Right atrium auricular region (tissue), 2 donors: ENCODE data around the gene HOXA7. TPM values are rescaled to one million over a fixed set of nuclear protein-coding genes. Genes with fewer than 3 reads are reported as not detected.

Source experiments
- DNase-seq: peaks from one replicate; pipeline ENCODE4 v3.0.0-alpha.2; 2019; ENCODE audit warnings: low spot score
- H3K27ac ChIP-seq, 2 donors: fragments of 200-600 bp; sonication (generic); 1 replicate in 1 of 2; 2 replicates in 1 of 2; pipeline ENCODE4 v1.5.1; 2016 to 2019
- H3K27me3 ChIP-seq, 2 donors: fragments of 200-600 bp; sonication (generic); one replicate each; pipeline versions ENCODE4 v1.5.1 to v1.6.0; 2017 to 2019
- H3K36me3 ChIP-seq: fragments of 200-600 bp; sonication (generic); one replicate; pipeline ENCODE4 v1.5.1; 2016
- H3K4me1 ChIP-seq, 2 donors: fragments of 200-600 bp; sonication (generic); one replicate each; pipeline versions ENCODE4 v1.5.1 to v1.6.0; 2017 to 2019
- H3K4me3 ChIP-seq, 2 donors: fragments of 200-600 bp; sonication (generic); 1 replicate in 1 of 2; 2 replicates in 1 of 2; pipeline ENCODE4 v1.5.1; 2017 to 2019; ENCODE audit warnings: mild to moderate bottlenecking in 1 of 2, moderate library complexity in 1 of 2
- H3K9me3 ChIP-seq, 2 donors: fragments of 200-600 bp; sonication (generic); one replicate each; pipeline ENCODE4 v1.5.1; 2019
- total RNA-seq, 2 donors: library from RNA; depleted of rRNA; stranded (reverse); fragments of >200 nt; gene quantifications; one replicate each; pipeline ENCODE4 v1.1.0, GENCODE V29; 2016
- TF ChIP-seq, protein P1 (sequence below), 2 donors: fragments of 200-600 bp; sonication (generic); IDR thresholded peaks; one replicate each; pipeline ENCODE4 v1.5.1; 2019; ENCODE audit warnings: antibody characterized with exemption in 2 of 2

The HOXA7 gene
- total RNA-seq, 2 donors from 2014 or later: not detected

DNA sequence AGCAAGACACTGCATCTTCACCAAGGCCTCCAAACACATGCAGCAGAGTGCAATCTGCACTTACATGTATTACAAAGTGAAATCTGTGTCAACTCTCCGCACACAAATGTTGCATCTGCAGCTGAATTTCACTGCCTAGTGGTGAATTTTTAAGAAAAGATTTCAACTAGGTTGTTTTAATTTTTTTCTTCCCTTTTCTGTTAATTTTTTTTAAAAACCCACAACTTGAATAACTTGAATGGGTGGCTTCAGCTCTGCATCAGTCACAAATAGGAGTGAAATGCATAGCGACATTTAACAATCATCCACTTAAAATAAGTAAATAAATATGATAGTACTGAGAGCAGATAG is 37.5 kb upstream of the HOXA7 start:
- DNase-seq: no peak
- Histone ChIP-seq H3K4me1 (peaks cover 0 to 30% of the 10 kb centered on the region in 2 donors), H3K27ac (no peak overlapping the region), H3K9me3 (no peaks in the 10 kb centered on the region), H3K4me3 (no peak overlapping the region), H3K27me3 (peaks cover 78 to 89% of the 10 kb centered on the region in 2 donors), H3K36me3 (no peaks in the 10 kb centered on the region)
- TF ChIP-seq, protein P1, sequence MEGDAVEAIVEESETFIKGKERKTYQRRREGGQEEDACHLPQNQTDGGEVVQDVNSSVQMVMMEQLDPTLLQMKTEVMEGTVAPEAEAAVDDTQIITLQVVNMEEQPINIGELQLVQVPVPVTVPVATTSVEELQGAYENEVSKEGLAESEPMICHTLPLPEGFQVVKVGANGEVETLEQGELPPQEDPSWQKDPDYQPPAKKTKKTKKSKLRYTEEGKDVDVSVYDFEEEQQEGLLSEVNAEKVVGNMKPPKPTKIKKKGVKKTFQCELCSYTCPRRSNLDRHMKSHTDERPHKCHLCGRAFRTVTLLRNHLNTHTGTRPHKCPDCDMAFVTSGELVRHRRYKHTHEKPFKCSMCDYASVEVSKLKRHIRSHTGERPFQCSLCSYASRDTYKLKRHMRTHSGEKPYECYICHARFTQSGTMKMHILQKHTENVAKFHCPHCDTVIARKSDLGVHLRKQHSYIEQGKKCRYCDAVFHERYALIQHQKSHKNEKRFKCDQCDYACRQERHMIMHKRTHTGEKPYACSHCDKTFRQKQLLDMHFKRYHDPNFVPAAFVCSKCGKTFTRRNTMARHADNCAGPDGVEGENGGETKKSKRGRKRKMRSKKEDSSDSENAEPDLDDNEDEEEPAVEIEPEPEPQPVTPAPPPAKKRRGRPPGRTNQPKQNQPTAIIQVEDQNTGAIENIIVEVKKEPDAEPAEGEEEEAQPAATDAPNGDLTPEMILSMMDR (IDR thresholded peaks at IDR 0.05): no peak

DNA sequence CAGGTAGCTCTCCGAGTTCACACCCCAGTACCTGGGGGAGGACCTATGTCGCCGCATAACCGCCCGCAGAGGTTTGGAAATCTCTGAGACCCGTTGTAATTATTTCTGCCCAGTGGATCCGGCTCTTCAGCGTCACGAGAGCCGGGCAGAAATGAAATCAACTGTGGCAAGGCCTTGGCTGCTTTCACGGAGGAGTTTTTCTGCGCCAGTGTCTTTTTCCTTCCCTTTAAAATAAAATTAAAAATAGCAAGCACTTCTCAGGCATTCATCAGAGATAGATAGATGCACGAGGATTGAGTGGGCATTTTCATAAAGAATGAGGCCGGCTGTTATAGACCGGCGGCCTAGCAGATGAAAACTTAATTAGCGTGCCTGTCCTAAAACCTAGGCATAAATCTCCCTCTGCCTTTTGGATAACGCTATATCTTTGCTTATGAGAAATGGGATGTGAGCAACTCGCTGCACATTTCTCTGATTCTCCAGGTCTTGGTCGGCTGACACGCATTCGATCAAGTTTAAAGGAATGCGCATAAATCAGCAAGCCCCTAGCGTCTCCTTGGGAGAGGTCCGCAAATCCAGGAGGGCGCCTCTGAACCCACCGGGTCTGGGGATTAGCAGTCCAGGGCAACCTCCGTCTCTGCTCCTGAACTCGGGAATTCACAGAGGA is 37.0 kb upstream of the HOXA7 start:
- Histone ChIP-seq H3K9me3 (no peaks in the 10 kb centered on the region), H3K36me3 (no peaks in the 10 kb centered on the region), H3K27ac (no peak overlapping the region), H3K27me3 (peaks cover 78 to 89% of the 10 kb centered on the region in 2 donors), H3K4me3 (peak overlapping the region in 1 of 2 donors; percentile 33), H3K4me1 (peaks cover 0 to 30% of the 10 kb centered on the region in 2 donors)
- TF ChIP-seq, protein P1 (IDR thresholded peaks at IDR 0.05): no peak
- DNase-seq: no peak

DNA sequence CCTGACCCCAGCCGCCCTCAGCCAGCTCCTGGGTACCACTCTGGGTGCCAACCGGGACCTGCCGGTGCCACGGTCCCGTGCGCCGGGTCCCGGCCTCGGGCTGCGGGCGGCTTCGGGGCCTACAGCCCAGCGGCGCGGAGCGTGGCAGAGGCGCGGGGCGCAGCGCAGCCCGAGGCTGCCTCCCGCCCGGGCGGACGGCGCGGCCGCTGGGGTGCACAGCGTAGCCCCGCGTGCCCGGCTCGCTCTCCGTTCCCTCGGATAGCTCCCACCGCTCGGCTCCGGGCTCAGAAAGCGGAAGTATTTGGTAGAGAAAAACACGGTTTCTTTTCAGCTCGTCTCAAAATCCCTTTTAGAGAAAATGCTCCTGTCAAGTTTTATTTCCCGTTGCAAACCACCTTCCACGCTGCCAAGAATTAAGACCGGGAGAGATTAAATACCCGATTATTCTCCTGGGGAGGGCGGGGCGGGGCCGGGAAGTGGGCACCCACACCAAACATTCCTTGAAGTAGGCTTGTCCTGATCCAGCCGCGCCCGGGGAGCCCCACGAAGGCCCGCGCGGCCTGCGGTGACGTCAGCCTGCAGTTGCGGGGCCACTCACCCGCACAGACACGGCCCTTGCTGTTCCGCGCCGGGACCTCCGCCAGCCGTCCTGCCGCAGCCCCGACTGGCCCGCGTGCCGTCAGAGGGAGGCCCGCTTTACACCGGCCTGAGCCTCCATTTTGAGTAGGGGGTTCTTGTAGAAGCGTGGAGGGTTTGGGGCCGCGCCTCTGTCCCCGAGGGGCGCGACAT is 36.3 kb upstream of the HOXA7 start:
- H3K9me3 ChIP-seq: no peaks in the 10 kb centered on the region
- TF ChIP-seq, protein P1 (IDR thresholded peaks at IDR 0.05): no peak
- H3K27ac ChIP-seq: no peak overlapping the region
- peak overlapping the region in 1 of 2 donors; percentile 33 for H3K4me3 ChIP-seq
- no peaks in the 10 kb centered on the region for H3K36me3 ChIP-seq
- H3K27me3 ChIP-seq: peaks cover 80 to 89% of the 10 kb centered on the region in 2 donors
- DNase-seq: no peak
- H3K4me1 ChIP-seq: peaks cover 0 to 36% of the 10 kb centered on the region in 2 donors

DNA sequence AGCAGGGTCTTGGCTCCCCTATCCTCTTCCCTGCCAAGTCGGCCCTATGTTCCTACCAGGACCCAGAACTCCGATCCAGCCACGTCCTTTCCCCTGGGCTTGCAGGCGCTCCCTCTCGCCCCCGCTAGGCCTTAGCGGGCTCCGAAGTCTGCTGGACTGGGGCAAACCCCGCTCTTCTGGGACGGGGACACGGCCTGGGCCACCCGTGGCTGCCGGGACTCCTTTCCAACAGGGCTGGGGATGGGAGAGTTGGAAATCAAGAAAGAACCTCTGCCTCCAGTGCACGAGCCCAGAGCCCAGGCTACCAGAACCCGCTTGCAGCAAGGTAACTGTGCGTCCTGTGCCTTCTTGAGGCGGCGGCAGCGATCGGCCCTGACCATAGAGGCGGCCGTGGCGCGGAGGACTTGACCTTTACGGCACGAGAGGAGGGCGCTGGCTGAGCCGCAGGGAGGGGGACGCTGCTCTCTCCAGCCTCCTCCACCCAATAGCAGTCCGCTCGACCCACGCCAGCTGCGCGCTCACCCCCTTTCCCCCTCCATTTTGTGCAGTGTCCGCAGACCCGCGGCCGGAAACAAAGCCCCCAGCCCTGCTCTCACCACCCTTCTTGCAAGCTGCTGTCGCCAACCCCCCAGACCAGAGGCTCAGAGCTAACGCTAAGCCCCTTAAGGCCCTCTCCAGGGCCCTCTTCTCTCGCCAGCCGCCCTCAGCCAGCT is 35.5 kb upstream of the HOXA7 start:
- Histone ChIP-seq H3K27me3 (peaks cover 79 to 90% of the 10 kb centered on the region in 2 donors), H3K9me3 (no peaks in the 10 kb centered on the region), H3K36me3 (no peaks in the 10 kb centered on the region), H3K4me1 (peaks cover 0 to 40% of the 10 kb centered on the region in 2 donors), H3K4me3 (peak overlapping the region in 1 of 2 donors; percentile 33), H3K27ac (no peak overlapping the region)
- DNase-seq: no peak
- TF ChIP-seq, protein P1 (IDR thresholded peaks at IDR 0.05): no peak

DNA sequence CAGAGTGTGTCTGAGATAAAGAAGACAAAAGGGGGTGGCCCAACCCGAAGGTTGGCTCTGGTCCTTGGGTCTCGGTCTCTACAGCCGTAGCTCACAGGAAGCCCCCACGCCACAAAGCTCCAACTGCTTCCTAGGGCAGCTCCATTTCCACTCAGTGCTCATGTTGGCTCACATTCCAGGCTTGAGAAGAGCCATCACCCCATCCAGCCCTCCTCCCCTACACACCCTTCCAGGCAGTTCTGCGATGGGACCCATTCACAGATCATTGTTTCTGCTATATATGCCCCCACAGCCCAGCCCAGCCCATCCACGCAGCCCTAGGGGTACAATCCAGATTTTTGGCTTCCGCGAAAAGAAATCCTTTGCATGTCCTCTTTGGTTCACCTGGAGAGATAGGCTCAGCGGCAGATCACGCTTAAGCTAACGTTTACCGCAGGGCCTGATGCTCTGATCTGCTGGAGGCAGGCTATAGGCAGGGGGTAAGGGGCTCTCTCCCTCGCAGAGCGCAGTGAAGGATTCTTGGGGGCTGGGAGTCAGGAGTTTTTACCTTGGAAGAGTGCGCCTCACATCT is 34.8 kb upstream of the HOXA7 start:
- Histone ChIP-seq H3K27me3 (peaks cover 73 to 93% of the 10 kb centered on the region in 2 donors), H3K4me1 (peaks cover 0 to 40% of the 10 kb centered on the region in 2 donors), H3K36me3 (no peaks in the 10 kb centered on the region), H3K9me3 (no peaks in the 10 kb centered on the region), H3K27ac (no peak overlapping the region), H3K4me3 (no peak overlapping the region)
- DNase-seq: no peak
- TF ChIP-seq, protein P1 (IDR thresholded peaks at IDR 0.05): no peak
